ENCODE data around the gene SSH2.

SSH2 gene

DNA sequence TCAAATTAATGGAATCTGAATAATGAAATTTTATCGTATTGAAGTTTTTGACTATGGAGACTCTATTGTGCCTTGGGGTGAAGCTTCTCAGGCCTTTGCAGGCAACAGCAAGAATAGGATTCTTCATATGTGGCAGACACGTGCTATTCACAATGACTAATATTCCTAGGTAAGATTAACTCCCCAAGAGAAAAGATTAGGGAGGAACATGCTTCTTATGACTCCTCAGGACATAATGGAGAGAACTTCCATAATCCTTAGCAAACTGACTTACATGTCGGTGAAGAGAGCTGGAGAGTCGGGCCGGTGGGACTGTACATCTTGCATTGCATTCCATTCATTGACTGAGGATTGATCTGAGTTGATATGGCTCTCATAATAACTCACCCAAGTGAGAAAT, 258.4 kb downstream of the SSH2 start:
- no peak overlapping the region for H3K4me3 ChIP-seq (replicated peaks; ENCODE audit: low read depth, low read length)
- DNase-seq (ENCODE audit: low read depth): no peak
- TF ChIP-seq CTCF (IDR thresholded peaks at IDR 0.05; ENCODE audit: low read length, missing control alignments): no peak

DNA sequence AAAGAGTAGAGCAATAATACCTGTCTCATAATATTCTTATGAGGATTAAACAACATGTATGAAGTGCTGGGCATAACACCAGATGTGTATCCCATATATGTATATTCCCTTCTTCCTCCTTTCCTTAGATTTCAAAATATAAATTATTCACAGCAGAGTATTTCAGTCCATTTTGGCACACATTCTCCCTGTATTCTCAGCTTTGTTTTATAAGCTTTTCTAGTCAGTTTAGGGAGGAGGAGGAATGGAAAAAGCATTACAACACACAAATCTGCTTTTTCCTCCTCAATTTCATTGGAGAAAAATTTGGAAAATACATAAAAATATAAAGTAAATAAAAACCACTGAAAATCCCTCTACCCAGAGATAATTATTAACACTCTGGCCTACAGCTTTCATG, 260.8 kb downstream of the SSH2 start:
- DNase-seq (ENCODE audit: low read depth): no peak
- no peak for TF ChIP-seq CTCF (IDR thresholded peaks at IDR 0.05; ENCODE audit: low read length, missing control alignments)
- H3K4me3 ChIP-seq (replicated peaks; ENCODE audit: low read depth, low read length): no peak overlapping the region

DNA sequence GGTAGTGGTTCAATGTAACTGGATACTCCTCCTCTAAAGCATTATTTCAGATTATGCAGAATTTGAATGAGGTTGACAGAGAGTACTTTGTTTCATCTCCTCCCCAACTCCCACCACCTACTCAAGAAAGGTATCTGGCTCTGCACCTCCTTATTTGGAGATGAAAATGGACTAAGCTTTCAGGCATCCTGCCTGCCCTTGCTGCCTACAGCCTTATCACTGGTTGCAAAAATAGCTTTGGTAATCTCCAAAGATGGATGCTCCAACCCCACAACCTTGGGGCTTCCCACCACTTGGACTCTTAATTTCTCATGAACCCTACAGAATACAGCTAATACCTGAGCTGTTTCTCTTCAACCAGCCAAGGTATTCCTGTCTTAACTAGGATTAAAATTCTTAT, 262.1 kb downstream of the SSH2 start:
- DNase-seq (ENCODE audit: low read depth): no peak
- H3K4me3 ChIP-seq (replicated peaks; ENCODE audit: low read depth, low read length): no peak overlapping the region
- TF ChIP-seq CTCF (IDR thresholded peaks at IDR 0.05; ENCODE audit: low read length, missing control alignments): no peak

DNA sequence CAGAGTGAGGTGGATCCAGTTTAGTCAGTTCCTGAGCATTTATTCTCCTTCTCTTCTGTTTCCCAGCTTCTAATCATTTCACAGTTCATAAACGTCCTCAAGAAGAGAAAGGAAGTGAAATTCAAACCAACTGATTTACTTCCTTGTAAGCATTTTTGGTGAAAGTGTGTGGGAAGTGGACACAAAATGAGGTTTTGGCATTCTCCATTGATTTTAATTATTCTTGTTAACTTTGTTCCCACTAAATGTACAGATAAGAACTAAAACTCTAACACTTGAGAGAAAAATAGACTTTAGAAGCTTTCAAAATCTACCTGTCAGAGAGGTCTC, 264.6 kb downstream of the SSH2 start:
- no peak for TF ChIP-seq CTCF (IDR thresholded peaks at IDR 0.05; ENCODE audit: low read length, missing control alignments)
- DNase-seq (ENCODE audit: low read depth): no peak
- no peak overlapping the region for H3K4me3 ChIP-seq (replicated peaks; ENCODE audit: low read depth, low read length)

GRCh38 chr17:29664743-29665480, 265.1 kb downstream of the SSH2 start:
- no peak overlapping the region for H3K4me3 ChIP-seq (replicated peaks; ENCODE audit: low read depth, low read length)
- DNase-seq (ENCODE audit: low read depth): peak; percentile 53
- TF ChIP-seq CTCF (IDR thresholded peaks at IDR 0.05; ENCODE audit: low read length, missing control alignments): no peak

DNA sequence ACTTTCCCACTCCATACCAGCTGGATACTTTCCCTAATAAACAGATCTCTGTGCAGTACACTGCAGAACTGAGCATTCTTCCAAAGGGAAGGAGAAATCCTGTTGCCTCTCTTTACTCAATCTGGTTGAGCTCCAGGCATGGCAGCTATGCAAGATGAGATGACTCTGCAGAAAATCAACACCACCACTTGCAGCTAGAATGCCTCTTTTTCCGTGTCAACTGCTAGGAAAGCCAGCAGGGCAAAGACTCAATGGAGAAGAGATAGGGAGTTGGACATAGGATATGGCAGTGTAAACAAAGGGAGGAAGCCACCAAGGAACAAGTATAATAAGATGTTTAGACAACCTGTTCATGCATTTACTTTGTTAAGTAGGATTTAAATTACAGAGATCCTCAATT, 266.9 kb downstream of the SSH2 start:
- H3K4me3 ChIP-seq (replicated peaks; ENCODE audit: low read depth, low read length): no peak overlapping the region
- no peak for TF ChIP-seq CTCF (IDR thresholded peaks at IDR 0.05; ENCODE audit: low read length, missing control alignments)
- peak; percentile 65 for DNase-seq (ENCODE audit: low read depth)

DNA sequence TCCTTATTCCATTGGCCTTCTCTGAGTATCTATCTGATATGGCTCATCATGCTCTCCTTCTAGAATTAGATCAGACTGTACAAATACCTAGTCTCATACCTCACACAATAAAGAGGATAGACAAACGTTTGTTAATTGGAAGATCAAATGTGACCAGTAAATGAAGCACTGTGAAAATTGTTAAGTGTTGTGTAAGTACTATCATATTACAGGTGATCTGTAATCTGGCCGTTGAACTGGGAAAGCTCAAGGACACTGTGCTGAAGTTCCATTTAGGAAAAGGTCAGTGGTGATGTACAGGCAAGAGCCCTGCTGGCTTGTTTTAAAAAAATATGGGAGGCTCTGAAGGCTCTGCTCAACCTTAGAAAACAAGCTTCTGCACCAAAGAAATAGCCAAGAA, 268.8 kb downstream of the SSH2 start:
- TF ChIP-seq CTCF (IDR thresholded peaks at IDR 0.05; ENCODE audit: low read length, missing control alignments): no peak
- H3K4me3 ChIP-seq (replicated peaks; ENCODE audit: low read depth, low read length): no peak overlapping the region
- DNase-seq (ENCODE audit: low read depth): no peak

Data from fibroblast of pulmonary artery (primary cell).